Measurements from ENCODE around the gene LRP5.
"Not testable (repeated sequence)": the region's sequence is repeated elsewhere in the genome, so short reads cannot be mapped to it uniquely, and the experiment has no call there.

LRP5 gene

DNA sequence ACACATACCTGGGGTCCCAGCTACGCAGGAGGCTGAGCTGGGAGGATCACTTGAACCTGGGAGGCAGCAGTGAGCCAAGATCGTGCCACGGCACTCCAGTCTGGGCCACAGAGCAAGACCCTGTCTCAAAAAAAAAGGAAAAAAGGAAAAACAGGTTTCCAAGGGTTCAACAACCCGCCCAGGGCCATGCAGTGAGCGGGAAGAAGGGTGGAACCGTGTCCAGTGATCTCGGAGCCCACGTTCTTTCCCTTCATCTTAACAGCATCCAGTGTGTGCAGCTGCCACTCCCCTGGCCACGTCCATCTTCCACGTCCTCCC, 14.9 kb upstream of the LRP5 start:
- H3K36me3 ChIP-seq: no peaks in the 10 kb centered on the region
- no peak overlapping the region for H3K4me3 ChIP-seq
- H3K9me3 ChIP-seq: no peaks in the 10 kb centered on the region
- H4K20me1 ChIP-seq: no peaks in the 10 kb centered on the region
- H3K27me3 ChIP-seq: no peaks in the 10 kb centered on the region
- no peak overlapping the region for H3K27ac ChIP-seq
- no peak for TF ChIP-seq Cebpa-rat (IDR thresholded peaks at IDR 0.05)
- H3K4me2 ChIP-seq: peak overlapping the region; percentile 47
- no peak overlapping the region for H3K9ac ChIP-seq
- H3K4me1 ChIP-seq: peaks cover 64% of the 10 kb centered on the region

DNA sequence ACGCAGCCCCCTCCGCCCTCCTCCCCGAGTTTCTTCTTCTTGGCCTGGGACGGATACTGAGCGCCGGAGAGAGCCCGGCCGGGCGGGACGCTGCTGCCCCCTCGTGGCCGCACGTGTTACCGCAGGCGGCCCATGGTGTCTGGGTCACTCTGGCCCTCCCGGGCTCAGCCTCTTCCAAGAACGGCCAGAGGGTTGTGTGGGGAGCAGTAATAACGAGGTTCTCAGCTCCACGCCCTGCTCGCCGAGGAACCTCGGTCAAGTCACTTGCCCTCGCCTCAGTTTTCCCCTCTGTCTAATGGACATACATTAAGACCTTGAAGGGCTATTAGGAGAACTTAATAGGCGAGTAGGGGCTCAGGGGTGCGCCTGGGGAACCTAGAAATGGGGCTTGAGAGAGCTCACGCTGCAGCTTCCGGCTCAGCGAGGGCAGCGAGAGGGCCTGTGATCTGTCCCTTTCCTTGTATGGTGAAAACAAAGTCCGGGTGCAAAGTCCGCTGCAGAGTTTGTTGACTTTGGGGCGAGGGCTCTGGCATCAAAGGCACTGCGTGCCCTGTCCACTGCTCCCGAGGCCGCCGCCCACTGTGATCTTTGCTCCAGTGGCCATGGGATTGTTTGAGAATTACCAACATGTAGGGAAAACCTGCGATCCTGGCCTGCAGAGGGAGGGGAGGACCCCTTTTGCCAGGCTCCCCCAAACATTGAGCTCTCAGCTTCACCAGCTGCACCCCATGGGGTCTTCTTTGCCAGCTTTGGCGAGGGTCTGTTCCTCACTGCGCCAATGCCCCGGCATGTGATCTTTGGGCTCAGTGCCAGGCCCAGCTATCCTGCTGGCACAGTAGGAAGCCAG, 14.4 kb upstream of the LRP5 start:
- TF ChIP-seq Cebpa-rat (IDR thresholded peaks at IDR 0.05): no peak
- Histone ChIP-seq H3K36me3 (no peaks in the 10 kb centered on the region), H3K9ac (no peak overlapping the region), H4K20me1 (no peaks in the 10 kb centered on the region), H3K4me3 (no peak overlapping the region), H3K27me3 (no peaks in the 10 kb centered on the region), H3K4me2 (peak overlapping the region; percentile 47), H3K27ac (peak overlapping the region; percentile 56; the same call in 1 of the 2 replicates), H3K4me1 (peaks cover 64% of the 10 kb centered on the region), H3K9me3 (no peaks in the 10 kb centered on the region)

- peak overlapping the region; percentile 56; the same call in 1 of the 2 replicates for H3K27ac ChIP-seq
- TF ChIP-seq Cebpa-rat (IDR thresholded peaks at IDR 0.05): no peak
- no peak overlapping the region for H3K9ac ChIP-seq
- no peaks in the 10 kb centered on the region for H3K36me3 ChIP-seq
- peaks cover 5% of the 10 kb centered on the region for H3K9me3 ChIP-seq
- peaks cover 64% of the 10 kb centered on the region for H3K4me1 ChIP-seq
- H4K20me1 ChIP-seq: no peaks in the 10 kb centered on the region
- H3K27me3 ChIP-seq: no peaks in the 10 kb centered on the region
- H3K4me3 ChIP-seq: no peak overlapping the region
- H3K4me2 ChIP-seq: peak overlapping the region; percentile 22; the same call in 1 of the 2 replicates
Measured at GRCh38 chr11:68298659-68299516, 13.5 kb upstream of the LRP5 start.

- H3K9ac ChIP-seq, H3K27me3 ChIP-seq, H4K20me1 ChIP-seq, H3K36me3 ChIP-seq, H3K4me2 ChIP-seq, H3K4me3 ChIP-seq: not testable (repeated sequence)
- Histone ChIP-seq H3K9me3 (peaks cover 11% of the 10 kb centered on the region), H3K4me1 (peaks cover 64% of the 10 kb centered on the region), H3K27ac (peak overlapping the region; percentile 56; the same call in 1 of the 2 replicates)
Measured at GRCh38 chr11:68299517-68299879, 12.9 kb upstream of the LRP5 start.

DNA sequence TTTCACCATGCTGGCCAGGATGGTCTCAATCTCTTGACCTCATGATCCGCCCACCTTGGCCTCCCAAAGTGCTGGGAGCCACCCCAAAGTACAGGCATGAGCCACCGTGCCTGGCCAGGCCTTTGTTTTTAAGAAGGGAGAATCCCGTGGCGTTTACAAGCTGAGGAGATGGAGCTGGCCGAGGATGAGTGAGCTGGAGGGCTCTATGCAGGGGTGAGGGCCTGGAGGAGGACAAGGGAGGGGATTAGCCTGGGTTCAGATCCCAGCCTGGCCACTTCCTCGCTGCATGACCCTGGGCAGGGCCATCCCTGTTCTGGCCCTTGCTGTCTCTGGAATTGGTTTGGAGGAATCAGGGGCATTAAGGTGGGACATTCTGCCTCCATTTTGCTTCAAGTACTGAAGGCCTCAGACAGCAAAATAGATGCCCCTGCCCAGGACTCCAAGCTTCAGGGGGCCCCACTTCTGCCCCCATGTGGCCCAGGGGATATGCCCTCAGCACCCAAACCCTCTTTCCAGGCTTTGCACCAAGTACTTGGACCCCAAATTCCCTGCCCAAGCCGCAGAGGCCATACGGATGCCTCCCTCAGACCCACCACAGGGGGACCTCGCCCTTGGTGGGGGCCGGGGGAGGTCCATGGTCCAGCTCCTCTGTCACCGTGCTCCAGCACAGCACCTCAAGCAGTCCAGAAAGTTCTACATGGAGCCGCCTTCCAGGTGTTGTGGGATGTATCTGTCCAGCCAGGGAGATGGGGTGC, 12.1 kb upstream of the LRP5 start:
- Histone ChIP-seq H3K4me2 (no peak overlapping the region), H3K27me3 (no peaks in the 10 kb centered on the region), H4K20me1 (no peaks in the 10 kb centered on the region), H3K4me1 (peaks cover 69% of the 10 kb centered on the region), H3K36me3 (peaks cover 8% of the 10 kb centered on the region; the same call in 1 of the 2 replicates), H3K4me3 (no peak overlapping the region), H3K27ac (no peak overlapping the region), H3K9me3 (peaks cover 16% of the 10 kb centered on the region), H3K9ac (no peak overlapping the region)
- no peak for TF ChIP-seq Cebpa-rat (IDR thresholded peaks at IDR 0.05)

- H3K4me2 ChIP-seq: peak overlapping the region; percentile 77
- no peak for TF ChIP-seq Cebpa-rat (IDR thresholded peaks at IDR 0.05)
- peaks cover 8% of the 10 kb centered on the region; the same call in 1 of the 2 replicates for H3K36me3 ChIP-seq
- no peak overlapping the region for H3K4me3 ChIP-seq
- H3K9ac ChIP-seq: no peak overlapping the region
- H3K27me3 ChIP-seq: no peaks in the 10 kb centered on the region
- H3K4me1 ChIP-seq: peaks cover 76% of the 10 kb centered on the region
- H4K20me1 ChIP-seq: no peaks in the 10 kb centered on the region
- H3K27ac ChIP-seq: peak overlapping the region; percentile 58
- H3K9me3 ChIP-seq: peaks cover 16% of the 10 kb centered on the region
Measured at GRCh38 chr11:68302256-68302655, 10.1 kb upstream of the LRP5 start.

- no peak overlapping the region for H3K4me3 ChIP-seq
- no peaks in the 10 kb centered on the region for H4K20me1 ChIP-seq
- H3K27ac ChIP-seq: peak overlapping the region; percentile 58
- peaks cover 16% of the 10 kb centered on the region for H3K9me3 ChIP-seq
- H3K9ac ChIP-seq: no peak overlapping the region
- H3K4me2 ChIP-seq: peak overlapping the region; percentile 77
- H3K27me3 ChIP-seq: no peaks in the 10 kb centered on the region
- peaks cover 8% of the 10 kb centered on the region; the same call in 1 of the 2 replicates for H3K36me3 ChIP-seq
- TF ChIP-seq Cebpa-rat (IDR thresholded peaks at IDR 0.05): no peak
- peaks cover 77% of the 10 kb centered on the region for H3K4me1 ChIP-seq
Measured at GRCh38 chr11:68302670-68303069, 9.7 kb upstream of the LRP5 start.

GRCh38 chr11:68303083-68303482, 9.3 kb upstream of the LRP5 start:
- H3K27ac ChIP-seq: peak overlapping the region; percentile 58
- H3K4me1 ChIP-seq: peaks cover 78% of the 10 kb centered on the region
- H3K27me3 ChIP-seq: no peaks in the 10 kb centered on the region
- H4K20me1 ChIP-seq: no peaks in the 10 kb centered on the region
- peak overlapping the region; percentile 77 for H3K4me2 ChIP-seq
- no peak for TF ChIP-seq Cebpa-rat (IDR thresholded peaks at IDR 0.05)
- no peak overlapping the region for H3K9ac ChIP-seq
- 0 out of 2 replicates have a peak overlapping the region, but pooled peaks have one; percentile 23 for H3K4me3 ChIP-seq
- peaks cover 8% of the 10 kb centered on the region; the same call in 1 of the 2 replicates for H3K36me3 ChIP-seq
- peaks cover 16% of the 10 kb centered on the region for H3K9me3 ChIP-seq

GRCh38 chr11:68303982-68304780, 8.2 kb upstream of the LRP5 start:
- no peak for TF ChIP-seq Cebpa-rat (IDR thresholded peaks at IDR 0.05)
- peak overlapping the region; percentile 58; the same call in 1 of the 2 replicates for H3K27ac ChIP-seq
- peaks cover 8% of the 10 kb centered on the region; the same call in 1 of the 2 replicates for H3K36me3 ChIP-seq
- no peaks in the 10 kb centered on the region for H4K20me1 ChIP-seq
- peak overlapping the region; percentile 23 for H3K4me3 ChIP-seq
- no peak overlapping the region for H3K9ac ChIP-seq
- no peaks in the 10 kb centered on the region for H3K27me3 ChIP-seq
- peaks cover 16% of the 10 kb centered on the region for H3K9me3 ChIP-seq
- peaks cover 78% of the 10 kb centered on the region for H3K4me1 ChIP-seq
- peak overlapping the region; percentile 77 for H3K4me2 ChIP-seq
